GM18502 (cell line): Measurements from ENCODE around the gene F5.
"Not testable (repeated sequence)": the region's sequence is repeated elsewhere in the genome, so short reads cannot be mapped to it uniquely, and the experiment has no call there.

Source experiments
- ATAC-seq: cut with Tn5 transposase; IDR thresholded peaks from one replicate; pipeline ENCODE4 v1.9.1; 2021; ENCODE audit warnings: mild to moderate bottlenecking; ENCODE audit not compliant: unreplicated experiment, poor library complexity

Gene F5

DNA sequence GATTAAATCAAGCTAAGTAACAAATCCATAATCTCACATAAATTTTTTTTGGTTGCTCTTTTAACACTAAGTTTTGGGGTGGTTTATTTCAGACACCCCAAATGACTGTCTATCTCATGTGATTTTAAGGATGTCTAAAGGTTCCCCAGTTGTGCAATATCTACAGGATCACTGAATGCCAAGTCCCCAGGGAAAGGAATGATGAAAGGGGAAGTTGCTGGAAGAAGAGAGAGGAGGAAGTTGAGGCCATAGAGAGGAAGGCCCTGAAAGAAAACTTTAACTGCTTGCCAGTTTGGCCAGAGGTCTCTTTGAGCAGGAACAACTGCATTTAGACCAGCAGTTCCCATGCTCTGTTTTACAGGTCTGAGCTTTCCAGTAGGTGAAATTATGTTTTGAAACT is 73.1 kb downstream of the F5 start:
- no peak for ATAC-seq

DNA sequence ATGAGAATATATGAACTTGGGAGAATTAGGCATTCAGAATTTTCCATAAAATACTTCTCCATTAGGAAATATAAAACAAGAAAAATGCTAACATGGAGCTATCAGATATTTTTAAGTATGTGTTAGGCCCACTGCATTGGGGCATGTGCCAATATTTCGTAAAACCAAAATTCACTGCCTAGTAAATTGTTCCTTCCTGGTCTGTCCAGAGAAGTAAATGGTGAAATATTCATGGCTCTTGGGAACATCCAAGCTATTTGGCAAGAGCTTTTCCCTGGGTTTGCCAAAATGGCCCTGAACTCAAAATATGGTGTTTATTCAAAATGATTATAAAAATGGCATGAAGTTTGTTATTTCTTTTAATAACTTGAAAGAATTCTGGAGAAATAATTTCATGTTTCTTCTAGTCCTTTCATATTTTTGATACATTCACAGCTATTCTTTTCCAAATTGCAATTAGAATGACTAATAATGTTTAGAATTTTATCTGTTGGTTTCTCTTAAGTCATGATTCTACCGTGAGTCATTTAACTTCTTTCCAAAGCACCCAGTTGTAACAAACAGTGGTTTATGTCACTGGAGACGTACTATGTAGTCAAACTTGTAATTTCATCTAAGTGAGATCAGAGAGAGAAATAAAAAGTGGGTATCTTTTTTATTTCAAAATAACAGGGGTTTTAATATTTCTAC is 74.8 kb downstream of the F5 start:
- no peak for ATAC-seq

DNA sequence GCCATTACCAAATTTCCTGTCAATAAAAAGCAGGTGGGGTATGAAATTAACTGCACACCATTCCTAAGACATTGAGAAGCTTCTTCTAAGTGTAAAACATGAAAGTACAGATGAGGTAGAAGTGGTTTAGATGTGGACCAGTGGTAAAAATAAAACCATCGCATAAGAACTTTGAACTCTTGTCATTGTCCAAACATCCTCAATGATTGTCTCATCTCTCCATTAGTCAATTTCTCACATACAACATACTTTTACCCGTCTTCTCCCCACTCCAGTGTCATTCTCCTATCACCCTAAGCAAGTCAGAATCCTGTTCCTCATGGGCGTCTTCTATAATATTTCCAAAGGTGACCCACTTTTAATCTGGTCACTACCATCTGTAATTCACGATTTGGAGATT is 76.2 kb downstream of the F5 start:
- no peak for ATAC-seq

DNA sequence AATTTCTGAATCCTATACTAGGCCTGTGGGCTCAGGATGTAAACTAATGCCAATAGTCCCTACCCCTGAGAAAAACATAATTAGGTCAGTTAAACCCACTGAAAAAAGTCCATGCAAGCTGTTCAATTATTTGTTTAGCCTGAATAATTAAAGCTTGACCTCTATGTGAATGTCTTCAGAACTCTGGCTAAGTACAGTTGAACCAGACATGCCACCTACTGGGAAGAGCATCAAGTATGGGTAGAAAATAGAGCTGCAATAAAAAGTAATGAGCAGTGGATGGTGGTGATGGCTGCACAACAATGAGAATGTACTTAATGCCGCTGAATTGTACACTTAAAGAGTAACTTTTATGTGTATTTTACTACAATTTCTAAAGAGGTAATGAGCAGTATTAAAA is 76.9 kb downstream of the F5 start:
- ATAC-seq = no peak

DNA sequence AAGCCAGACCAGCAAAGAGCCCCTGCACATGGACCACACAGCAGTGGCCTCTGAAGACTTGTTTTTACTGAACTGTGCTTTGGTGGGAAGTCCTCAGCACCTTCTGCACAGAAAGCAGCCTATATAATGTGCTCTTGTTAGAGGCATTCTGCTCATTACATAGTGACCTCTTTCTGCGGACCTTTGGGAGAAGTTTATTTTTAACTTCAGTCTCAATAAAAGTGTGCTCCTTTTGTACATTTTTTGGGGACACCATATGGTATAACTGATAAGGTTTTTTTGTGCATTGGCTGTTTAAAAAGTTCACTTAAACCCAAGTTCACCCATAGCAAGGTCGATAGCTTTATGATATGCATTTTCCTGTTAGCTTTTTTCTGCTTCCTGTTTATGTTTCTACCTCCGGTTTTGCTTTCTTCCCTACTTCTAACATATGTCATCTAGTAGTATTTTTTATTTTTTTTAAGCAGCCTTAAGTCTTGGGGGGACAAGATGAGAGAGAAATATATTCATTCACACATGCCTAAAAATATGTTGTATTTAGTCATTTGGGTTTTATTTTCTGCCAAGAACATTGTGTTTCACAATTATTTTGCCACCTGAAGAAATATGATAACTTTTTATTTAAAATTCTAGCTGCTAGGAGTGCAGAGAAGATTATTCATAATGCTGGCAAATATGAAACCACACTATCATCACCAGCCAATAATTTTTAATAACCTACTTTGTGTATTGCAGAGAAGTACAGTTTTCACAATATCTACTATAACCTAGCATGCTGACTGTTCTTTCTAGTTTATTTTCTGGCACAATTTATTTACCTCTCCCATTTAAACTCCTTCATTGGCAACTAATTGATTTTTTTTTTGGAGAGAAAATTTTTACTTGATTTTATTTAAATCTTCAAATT is 77.6 kb downstream of the F5 start:
- no peak for ATAC-seq

DNA sequence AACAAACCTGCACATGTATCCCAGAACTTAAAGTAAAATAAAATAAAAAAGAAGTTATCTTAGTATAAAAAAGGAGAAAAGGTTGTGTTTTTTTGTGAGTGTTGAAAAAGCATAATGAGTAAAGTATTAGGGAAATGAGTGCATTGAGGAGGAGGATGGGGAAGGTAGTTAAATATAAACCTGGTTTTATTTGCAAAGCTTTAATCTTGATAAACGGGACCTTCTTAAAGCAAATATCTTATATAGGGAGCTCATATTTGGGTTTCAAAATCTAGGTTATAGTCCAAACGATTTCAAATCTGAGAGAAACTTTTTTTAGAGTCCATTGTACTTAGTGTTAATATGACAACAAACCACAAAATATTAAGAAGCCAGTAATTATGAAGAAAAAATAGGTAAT is 78.9 kb downstream of the F5 start:
- ATAC-seq = no peak

DNA sequence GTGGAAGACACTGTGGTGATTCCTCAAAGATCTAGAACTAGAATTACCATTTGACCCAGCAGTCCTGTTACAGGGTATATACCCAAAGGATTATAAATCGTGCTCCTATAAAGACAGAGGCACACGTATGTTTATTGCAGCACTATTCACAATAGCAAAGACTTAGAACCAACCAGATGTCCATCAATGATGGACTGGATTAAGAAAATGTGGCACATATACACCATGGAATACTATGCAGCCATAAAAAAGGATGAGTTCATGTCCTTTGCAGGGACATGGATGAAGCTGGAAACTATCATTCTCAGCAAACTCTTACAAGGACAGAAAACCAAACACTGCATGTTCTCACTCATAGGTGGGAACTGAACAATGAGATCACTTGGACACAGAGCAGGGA is 82.7 kb downstream of the F5 start:
- not testable (repeated sequence) for ATAC-seq

DNA sequence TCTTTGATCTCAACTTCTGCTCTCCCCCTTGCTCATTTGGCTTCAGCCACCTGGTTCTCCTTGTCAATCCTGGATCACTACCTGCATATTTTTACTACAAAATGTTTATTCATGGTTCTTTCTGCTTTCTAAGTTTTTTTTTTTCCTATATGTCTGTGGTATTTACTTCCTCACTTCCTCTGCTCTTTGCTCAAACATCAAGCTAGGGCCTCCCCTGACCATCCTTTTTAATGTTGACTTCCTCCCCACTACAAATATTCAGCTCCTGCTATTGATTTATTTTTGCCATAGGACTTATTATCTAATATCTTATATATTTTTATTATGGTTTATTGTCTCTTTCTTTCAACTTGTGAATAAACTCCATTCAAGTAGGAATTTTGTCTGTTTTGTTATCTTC is 86.5 kb downstream of the F5 start:
- no peak for ATAC-seq

DNA sequence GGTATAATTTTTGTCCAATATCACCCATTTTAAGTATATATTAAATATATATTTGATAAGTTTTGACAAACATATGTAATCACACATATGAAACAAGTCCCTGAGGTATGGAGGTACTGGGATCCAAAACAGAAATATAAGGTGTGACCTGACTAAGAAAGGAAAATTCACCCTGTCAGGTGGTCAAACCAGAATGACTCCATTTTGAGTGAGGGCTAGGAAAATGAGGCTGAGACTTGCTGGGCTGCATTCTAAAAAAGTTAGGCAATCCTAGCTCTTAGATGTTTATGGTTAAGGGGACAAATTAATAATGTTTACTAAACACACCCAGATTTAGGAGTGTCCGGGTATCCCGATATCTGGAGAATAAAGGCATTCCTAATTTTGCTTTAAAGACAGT is 89.0 kb downstream of the F5 start:
- no peak for ATAC-seq

DNA sequence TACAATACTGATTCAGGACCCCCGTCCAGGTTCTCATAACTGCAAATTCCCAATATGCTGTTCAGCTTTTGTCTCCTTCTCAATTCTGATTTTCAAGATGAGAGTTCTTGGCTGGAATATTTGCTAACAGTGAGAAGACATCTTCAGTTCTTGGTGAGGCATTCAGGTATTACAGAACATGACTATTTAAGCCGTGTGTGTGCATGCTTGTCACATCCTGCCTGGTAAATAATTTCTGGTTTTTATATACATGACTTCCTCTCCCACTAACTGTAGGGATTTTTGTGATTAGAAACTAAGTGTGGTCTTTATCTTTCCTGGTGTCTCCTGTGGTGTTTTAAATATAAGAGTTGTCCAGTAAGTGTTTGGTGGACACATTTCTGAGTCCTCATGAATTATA is 90.4 kb downstream of the F5 start:
- ATAC-seq = no peak

DNA sequence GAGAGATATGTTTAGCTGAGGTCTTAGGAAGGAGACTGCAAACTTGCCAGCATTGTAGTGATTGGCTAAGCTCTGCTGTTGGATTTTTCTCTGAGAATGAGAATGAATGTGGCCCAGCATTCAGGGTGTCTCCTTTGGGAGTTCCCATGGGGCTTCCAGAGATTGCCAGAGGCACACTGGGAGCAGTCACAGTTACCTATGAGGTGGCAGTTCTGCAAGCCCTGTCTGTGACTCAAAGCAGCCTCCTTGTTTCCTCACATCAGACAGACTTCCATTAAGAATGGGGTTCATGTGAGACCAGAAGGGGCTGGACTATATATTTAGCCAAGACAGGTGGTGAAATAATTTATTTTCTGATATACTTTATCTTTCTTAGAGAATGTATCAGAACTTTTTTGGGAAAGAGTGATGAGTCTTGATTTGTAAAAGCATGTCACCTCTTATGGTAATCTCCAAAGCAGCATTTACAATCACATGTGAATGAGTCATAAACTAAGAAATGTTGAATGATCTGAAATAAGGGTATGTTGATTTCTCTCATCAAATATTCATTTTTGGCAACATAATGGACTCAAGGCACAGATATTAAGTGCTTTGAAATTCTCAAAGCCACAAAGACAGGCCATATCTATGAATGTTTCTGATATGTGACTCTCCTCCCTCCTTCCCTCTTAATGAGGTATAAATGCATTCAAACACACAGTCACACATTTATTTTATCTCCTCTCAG is 91.1 kb downstream of the F5 start:
- ATAC-seq = no peak

DNA sequence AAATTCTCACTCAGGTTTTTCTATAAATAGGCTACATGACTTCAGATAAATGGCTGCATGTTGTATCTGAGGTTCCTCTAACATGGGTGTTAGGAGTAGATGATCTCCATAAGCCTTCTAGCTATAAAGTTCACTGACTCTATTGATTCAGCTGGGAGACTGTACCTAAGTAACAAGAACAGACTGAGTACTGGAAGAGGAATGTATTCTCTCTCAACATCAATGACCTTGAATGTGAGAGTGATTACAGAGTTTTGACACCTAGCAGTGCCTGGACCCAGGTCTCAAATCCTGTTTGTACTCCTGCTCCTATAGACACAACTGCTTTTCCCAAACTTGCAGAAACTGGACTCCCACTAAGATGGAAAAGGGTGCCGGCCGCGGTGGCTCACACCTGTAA is 91.9 kb downstream of the F5 start:
- no peak for ATAC-seq

DNA sequence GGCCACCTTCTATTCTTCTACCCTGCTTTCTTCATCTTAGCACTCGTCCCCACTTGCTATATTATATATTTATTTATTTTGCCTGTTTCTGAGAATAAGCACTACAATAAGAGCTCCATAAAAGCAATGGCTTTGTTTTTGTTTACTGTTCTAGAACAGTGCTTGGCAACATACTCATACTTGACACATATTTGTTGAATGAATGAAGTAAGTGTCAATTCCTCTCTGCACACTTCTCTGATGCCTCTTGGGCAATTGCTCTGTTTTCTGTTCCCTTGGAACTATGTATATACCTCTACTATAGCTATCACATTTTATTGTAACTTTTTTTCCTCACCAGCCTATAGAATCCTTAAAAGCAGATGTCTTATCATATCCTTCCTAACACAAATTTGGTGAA is 93.0 kb downstream of the F5 start:
- ATAC-seq = no peak

DNA sequence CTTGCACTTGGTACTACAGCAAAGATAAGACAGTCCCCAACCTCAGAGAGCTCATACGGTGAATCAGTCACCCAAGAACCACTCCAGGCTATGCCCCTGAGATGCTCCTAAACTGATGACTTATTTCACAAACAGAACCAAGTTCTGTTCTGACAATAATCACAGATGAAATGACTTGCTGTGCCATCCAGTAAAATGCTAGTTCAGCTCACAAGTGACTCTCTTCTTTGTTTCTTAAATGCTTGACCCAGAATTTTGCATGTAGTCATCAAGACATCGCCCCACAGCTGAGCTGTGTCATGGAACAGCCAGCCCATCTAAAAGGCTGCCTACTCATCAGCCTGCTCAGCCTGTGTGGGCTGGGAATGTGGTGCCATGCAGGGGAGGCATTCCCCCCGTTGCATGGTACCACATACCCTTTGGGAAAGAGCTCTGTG is 94.4 kb downstream of the F5 start:
- peak; percentile 79 for ATAC-seq

DNA sequence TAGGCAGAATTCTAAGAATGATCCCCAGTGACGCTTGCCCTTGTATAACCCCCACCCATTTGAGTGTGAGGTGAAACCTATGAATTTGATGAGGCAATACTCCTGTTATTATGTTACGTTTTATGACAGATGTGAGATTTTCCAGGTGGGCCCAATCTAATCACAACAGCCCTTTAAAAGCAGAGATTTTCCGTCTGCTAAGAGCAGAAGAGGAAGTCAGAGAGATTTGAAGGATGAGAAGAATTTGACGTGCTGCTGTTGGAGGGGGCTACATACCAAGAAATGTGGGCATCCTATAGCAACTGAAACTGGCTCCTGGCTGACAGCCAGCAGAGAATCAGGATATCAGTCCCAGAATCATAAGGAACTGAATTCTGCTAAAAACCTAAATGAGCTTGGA is 98.1 kb downstream of the F5 start:
- ATAC-seq = no peak

DNA sequence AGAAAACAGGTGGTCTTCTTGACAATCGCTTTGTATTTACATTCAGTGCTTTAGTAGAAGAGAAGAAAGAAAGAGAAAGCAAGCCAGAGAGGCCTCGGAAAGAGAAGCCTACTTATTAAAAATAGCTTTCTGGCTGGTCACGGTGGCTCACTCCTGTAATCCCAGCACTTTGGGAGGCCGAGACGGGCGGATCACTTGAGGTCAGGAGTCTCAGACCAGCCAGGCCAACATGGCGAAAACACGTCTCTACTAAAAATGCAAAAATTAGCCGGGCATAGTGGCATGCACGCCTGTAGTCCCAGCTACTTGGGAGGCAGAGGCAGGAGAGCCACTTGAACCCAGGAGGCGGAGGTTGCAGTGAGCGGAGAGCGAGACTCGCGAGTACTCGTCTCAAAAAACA is 98.7 kb downstream of the F5 start:
- no peak for ATAC-seq

DNA sequence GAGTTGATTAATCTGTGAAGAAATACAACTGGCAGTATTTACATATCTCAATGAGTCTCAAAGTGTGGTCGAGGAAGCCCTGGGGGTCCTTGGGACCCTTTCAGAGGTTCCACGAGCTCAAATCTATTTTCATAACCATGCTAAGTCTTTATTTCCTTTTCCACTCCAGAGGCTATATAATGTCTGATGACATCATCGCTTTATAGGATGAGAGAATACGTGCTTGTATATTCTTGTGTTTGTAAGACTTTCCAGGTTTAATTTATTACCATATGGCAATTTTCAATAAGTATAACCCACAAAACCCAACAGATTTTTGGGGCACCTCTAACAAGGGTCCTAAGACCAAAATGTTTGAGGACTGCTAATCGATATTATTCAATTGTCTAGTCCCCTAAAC is 99.1 kb downstream of the F5 start:
- ATAC-seq = no peak

DNA sequence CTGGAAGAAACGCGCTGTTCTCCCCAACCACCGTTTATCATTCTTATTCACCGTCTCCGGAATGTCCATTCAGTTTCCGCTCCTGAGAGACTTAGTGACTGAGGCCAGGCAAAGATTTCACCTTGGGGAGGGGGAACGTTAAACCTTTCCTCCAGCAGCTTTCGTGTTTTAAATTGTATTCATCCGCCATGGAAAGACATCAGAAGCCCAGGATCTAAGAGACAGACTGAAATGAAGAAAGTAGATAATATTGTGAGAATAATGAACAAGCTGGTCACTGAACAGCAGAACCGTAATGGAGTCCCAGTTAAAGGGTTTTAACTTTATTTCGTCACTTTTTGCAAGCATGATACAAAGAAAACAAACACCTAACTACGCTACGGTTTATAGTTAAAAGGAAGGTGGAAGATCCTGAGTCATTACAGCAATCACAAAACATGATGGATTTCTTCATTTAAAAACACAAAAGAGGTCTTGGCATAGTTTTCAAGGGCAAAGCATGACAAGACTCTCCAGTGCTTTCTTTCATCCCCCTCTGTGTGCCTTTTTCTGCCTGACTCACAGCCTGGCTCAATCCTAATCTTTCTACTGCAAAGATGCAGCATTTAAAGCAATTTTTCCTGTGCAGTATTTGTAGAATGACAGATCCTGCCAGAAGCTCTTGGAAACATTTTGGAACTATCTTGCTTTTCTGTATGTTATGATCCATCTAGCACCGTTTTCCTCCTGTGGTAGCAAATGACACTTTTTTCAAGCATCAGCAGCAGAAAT is 99.8 kb downstream of the F5 start:
- ATAC-seq = no peak

DNA sequence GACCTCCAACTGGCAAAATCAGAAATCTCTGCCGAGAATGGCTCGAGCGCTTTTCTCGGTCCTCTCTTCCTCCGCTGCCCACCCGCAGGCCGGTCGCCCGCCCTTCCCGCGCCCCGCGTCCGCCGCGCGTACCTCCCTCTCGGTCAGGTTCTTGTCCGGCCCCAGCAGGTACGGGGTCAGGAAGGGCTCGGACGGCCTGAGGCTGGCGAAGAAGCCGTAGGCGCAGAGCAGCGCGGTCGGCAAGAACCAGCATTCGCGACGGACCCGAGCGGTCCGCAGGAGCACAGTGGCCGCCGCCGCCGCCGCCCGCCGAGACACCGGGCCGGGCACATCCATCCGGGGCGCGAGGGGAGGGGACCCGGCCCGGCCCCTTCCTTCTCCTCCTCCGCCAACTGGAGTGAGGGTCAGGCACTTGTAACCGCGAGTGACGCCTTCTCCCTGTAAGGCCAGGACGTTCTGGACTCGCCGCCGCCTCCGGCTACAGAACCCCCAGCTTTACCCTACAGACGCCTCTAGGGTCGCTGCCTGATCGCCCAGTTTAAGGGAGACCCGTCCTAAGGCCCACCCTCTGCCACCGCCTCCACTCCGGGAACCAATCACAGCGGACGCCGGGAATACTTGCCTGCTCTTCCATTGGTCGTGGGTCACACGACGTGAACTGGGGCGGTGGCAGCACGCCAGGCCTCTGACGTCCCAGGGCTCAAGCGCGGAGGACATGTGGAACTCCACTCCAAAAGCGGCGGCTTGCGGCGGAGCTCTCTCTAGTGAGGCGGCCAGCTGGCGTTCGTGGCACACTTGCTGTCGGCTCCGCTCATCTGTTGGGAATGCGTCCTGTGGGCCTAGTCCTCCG is 100.6 kb downstream of the F5 start, which contains the start of gene SLC19A2:
Gene SLC19A2, minus strand, starts transcription at position 514 of the 850 bp plus-strand sequence. Its CDS starts 178 bp downstream, at position 336.
- peak; percentile 99 for ATAC-seq
